KMS-11 (cell line): ENCODE measurements around the gene MAN2A2.

Experiments
- H2AFZ ChIP-seq: fragments of 200-600 bp; sonication (generic); 2 replicates; pipeline ENCODE4 v1.6.1; 2016; ENCODE audit warnings: antibody characterized with exemption, mixed run types, low read depth
- H3K27ac ChIP-seq: fragments of 200-600 bp; sonication (generic); 2 replicates; pipeline ENCODE4 v1.6.1; 2016; ENCODE audit warnings: mild to moderate bottlenecking, mixed run types
- H3K27me3 ChIP-seq: fragments of 200-600 bp; sonication (generic); 2 replicates; pipeline ENCODE4 v1.6.1; 2017; ENCODE audit warnings: mild to moderate bottlenecking, low read depth, mixed run types, moderate library complexity; ENCODE audit not compliant: insufficient read depth
- H3K36me3 ChIP-seq: fragments of 200-600 bp; sonication (generic); 2 replicates; pipeline ENCODE4 v1.6.1; 2017; ENCODE audit warnings: mild to moderate bottlenecking, mixed run types; ENCODE audit not compliant: insufficient read depth
- H3K4me1 ChIP-seq: fragments of 200-600 bp; sonication (generic); 2 replicates; pipeline ENCODE4 v1.6.1; 2016; ENCODE audit warnings: mild to moderate bottlenecking, low read depth, mixed run types; ENCODE audit not compliant: poor library complexity, severe bottlenecking
- H3K4me2 ChIP-seq: fragments of 200-600 bp; sonication (generic); 2 replicates; pipeline ENCODE4 v1.7.0; 2016; ENCODE audit warnings: mild to moderate bottlenecking, mixed run types
- H3K4me3 ChIP-seq: fragments of 200-600 bp; sonication (generic); IDR thresholded peaks from 2 replicates; pipeline ENCODE4 v1.6.1; 2017; ENCODE audit warnings: low read depth, low read length, mixed read lengths; ENCODE audit not compliant: insufficient read depth
- H3K79me2 ChIP-seq: fragments of 200-600 bp; sonication (generic); 2 replicates; pipeline ENCODE4 v1.6.1; 2016; ENCODE audit warnings: low read depth, mixed run types; ENCODE audit not compliant: insufficient read depth
- H3K9ac ChIP-seq: fragments of 200-600 bp; sonication (generic); 2 replicates; pipeline ENCODE4 v1.6.1; 2016; ENCODE audit warnings: mild to moderate bottlenecking, mixed run types
- H4K20me1 ChIP-seq: fragments of 200-600 bp; sonication (generic); 2 replicates; pipeline ENCODE4 v1.6.1; 2016; ENCODE audit warnings: mild to moderate bottlenecking, mixed run types; ENCODE audit not compliant: insufficient read depth
- TF ChIP-seq, protein P1 (sequence below): fragments of 200-600 bp; sonication (generic); conservative IDR thresholded peaks from 2 replicates; pipeline ENCODE4 v1.6.1; 2017; ENCODE audit warnings: low read depth, mild to moderate bottlenecking, antibody characterized with exemption, low read length, moderate library complexity, mixed read lengths

MAN2A2 gene

DNA sequence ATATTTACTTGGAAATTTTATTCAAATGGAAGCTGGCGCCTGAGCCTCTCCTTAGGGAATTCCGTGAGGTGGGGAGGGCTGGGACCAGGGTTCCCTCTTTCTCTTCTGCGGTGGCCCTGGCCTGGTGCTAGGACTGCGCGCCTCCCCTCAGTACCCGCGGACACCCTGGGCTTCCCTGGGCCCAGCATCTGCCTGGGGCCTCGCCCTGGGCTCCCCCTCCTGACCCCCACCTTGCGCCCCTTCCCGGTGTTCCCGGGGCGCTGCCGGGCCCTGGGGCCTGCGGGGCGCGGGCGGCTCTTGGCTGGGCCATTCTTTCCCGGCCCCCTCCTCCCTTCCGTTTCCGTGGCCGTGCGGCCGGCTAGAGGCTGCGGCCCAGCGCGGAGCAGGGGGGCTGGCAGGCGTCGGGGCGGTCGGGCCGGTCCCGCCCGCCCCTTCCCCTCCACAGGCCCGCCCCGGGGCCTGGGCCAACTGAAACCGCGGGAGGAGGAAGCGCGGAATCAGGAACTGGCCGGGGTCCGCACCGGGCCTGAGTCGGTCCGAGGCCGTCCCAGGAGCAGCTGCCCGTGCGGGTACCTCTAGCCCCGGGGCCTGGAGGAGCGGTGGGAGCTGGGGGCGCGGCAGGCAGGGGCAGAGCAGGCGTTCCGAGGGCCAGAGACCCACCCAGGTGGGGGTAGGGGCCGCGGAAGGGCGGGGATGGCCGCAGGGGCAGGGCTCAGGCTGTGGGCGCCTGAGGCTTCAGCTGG, 19.0 kb upstream of the MAN2A2 start, which contains the start of gene FES:
FES (plus strand) TSS at position 529 of the 743 bp plus-strand sequence. CDS start 542 bp downstream, outside the sequence.
- no peak within 1 kb of the TSS for H3K4me3 ChIP-seq
- H3K27ac ChIP-seq, result no peak within 1 kb of the TSS
- H3K27me3 ChIP-seq, result no peaks in the 10 kb centered on the region
- peaks cover 10% of the 10 kb centered on the region for H3K4me1 ChIP-seq
- TF ChIP-seq, protein P1, sequence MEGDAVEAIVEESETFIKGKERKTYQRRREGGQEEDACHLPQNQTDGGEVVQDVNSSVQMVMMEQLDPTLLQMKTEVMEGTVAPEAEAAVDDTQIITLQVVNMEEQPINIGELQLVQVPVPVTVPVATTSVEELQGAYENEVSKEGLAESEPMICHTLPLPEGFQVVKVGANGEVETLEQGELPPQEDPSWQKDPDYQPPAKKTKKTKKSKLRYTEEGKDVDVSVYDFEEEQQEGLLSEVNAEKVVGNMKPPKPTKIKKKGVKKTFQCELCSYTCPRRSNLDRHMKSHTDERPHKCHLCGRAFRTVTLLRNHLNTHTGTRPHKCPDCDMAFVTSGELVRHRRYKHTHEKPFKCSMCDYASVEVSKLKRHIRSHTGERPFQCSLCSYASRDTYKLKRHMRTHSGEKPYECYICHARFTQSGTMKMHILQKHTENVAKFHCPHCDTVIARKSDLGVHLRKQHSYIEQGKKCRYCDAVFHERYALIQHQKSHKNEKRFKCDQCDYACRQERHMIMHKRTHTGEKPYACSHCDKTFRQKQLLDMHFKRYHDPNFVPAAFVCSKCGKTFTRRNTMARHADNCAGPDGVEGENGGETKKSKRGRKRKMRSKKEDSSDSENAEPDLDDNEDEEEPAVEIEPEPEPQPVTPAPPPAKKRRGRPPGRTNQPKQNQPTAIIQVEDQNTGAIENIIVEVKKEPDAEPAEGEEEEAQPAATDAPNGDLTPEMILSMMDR, result no peak
- H3K4me2 ChIP-seq, result no peak within 1 kb of the TSS
- no peak within 1 kb of the TSS for H2AFZ ChIP-seq
- no peaks in the 10 kb centered on the region; the same call in 1 of the 2 replicates for H3K36me3 ChIP-seq
- H3K79me2 ChIP-seq, result no peaks in the 10 kb centered on the region
- H4K20me1 ChIP-seq, result no peaks in the 10 kb centered on the region
- no peak within 1 kb of the TSS for H3K9ac ChIP-seq

DNA sequence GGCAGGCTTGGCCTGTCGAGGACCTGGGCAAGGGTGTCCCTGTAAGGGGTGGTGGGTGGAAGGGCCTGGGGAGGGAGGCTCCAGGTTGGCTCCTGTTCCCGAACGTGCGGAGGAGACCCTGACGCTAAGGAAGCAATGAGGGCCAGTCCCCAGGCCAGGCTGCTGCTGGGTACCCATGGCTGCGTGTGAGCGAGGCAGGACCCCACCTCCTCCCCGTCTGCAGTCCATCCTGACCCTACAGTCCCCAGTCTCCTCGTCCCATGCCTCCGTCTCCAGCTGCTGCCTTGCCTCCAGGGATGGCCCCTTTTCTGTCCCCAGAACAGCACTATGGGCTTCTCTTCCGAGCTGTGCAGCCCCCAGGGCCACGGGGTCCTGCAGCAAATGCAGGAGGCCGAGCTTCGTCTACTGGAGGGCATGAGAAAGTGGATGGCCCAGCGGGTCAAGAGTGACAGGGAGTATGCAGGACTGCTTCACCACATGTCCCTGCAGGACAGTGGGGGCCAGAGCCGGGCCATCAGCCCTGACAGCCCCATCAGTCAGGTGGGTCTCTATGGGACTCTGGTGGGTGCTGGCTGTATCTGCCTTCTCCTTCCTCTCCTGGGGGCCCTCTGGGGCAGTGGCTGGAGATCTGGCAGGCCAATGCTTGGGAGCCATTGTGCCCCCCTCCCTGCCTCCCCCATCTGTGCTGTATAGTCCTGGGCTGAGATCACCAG, 18.2 kb upstream of the MAN2A2 start:
- TF ChIP-seq, protein P1, result no peak
- Histone ChIP-seq H4K20me1 (no peaks in the 10 kb centered on the region), H3K4me3 (no peak overlapping the region), H3K27ac (no peak overlapping the region), H3K27me3 (no peaks in the 10 kb centered on the region), H3K9ac (no peak overlapping the region), H3K36me3 (no peaks in the 10 kb centered on the region; the same call in 1 of the 2 replicates), H3K79me2 (no peaks in the 10 kb centered on the region), H3K4me2 (no peak overlapping the region), H2AFZ (no peak overlapping the region), H3K4me1 (peaks cover 10% of the 10 kb centered on the region)

DNA sequence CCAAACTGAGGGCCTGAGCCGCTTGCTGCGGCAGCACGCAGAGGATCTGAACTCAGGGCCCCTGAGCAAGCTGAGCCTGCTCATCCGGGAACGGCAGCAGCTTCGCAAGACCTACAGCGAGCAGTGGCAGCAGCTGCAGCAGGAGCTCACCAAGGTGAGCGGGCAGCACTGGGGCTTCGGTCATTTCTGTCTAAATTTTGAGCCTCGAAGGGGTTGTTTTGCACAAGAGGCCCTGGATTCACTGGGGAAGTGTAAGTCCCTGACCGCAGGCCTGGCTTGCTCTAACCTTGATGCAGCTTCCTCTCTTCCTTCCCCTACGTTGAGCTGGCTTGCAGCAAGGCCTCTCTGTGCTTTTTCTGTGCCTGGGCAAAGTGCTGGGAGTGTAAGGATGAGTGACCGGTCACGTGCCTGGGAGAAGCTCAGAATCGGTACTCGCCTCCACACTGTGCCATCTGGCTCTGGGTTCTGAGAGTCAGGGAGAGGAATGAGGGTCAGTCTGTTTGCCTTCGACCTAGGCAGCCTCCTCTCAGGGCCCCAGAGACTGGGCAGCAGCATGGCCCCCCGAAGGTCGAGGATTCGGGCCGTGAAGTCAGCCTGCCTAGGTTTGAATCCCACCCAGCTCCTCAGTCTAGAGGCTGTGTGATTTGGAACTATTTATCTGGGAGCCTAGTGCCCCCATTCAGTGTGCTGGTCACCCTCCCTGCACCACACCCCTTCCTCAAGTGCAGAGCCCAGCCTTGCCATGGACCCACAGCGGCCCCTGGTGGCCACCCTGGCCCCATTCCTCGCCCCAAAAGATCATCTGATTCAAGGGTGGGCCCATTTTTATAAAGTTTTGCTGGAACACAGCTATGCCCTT, 17.4 kb upstream of the MAN2A2 start:
- Histone ChIP-seq H3K27me3 (no peaks in the 10 kb centered on the region), H3K27ac (no peak overlapping the region), H3K79me2 (no peaks in the 10 kb centered on the region), H3K4me1 (peaks cover 10% of the 10 kb centered on the region), H2AFZ (no peak overlapping the region), H3K36me3 (no peaks in the 10 kb centered on the region), H4K20me1 (no peaks in the 10 kb centered on the region), H3K4me3 (no peak overlapping the region), H3K4me2 (no peak overlapping the region), H3K9ac (no peak overlapping the region)
- TF ChIP-seq, protein P1, result peak; percentile 98

DNA sequence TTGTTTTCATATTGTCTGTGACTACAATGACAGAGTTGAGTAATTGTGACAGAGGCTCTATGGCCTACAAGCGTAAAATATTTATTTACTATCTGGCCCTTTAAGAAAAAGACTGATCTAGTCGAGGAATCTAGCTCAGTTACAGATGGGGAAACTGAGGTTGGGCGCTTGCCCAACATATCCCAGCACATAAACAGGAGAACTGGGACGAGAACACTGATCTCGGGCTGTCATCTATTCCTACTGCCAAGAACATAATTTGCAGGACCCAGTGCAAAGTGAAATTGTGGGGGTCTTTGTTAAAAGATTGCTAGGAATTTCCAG, 16.8 kb upstream of the MAN2A2 start:
- no peak overlapping the region for H3K4me2 ChIP-seq
- no peak overlapping the region for H3K27ac ChIP-seq
- no peaks in the 10 kb centered on the region for H4K20me1 ChIP-seq
- H3K36me3 ChIP-seq, result no peaks in the 10 kb centered on the region
- no peak overlapping the region for H3K9ac ChIP-seq
- no peak overlapping the region for H3K4me3 ChIP-seq
- TF ChIP-seq, protein P1, result peak; percentile 43
- H3K79me2 ChIP-seq, result no peaks in the 10 kb centered on the region
- no peak overlapping the region for H2AFZ ChIP-seq
- peaks cover 10% of the 10 kb centered on the region for H3K4me1 ChIP-seq
- H3K27me3 ChIP-seq, result no peaks in the 10 kb centered on the region
